Measurements from ENCODE around the gene TSPAN14. TPM values are rescaled to one million over a fixed set of nuclear protein-coding genes. Genes with fewer than 3 reads are reported as not detected.

The TSPAN14 gene
- total and polyA plus RNA-seq, 2 donors (not counting 1 experiment from before 2014, with no cell fraction given): 12.1 to 50.0 TPM

- H3K4me1 ChIP-seq (ENCODE audit: control insufficient read depth, extremely low read depth, insufficient read depth, low read length): peaks cover 3% of the 10 kb centered on the region
- no peaks in the 10 kb centered on the region for H4K20me1 ChIP-seq (ENCODE audit: control insufficient read depth, extremely low read depth, insufficient read depth, low read length)
- no peaks in the 10 kb centered on the region for H3K79me2 ChIP-seq (ENCODE audit: control insufficient read depth, insufficient read depth, low read length)
- H3K4me3 ChIP-seq (replicated peaks in 1 of 4; ENCODE audit: control extremely low read depth in 1 of 4, insufficient read depth in 1 of 4, low read depth in 3 of 4, low read length in 4 of 4): no peak overlapping the region
- TF ChIP-seq EZH2 (IDR thresholded peaks at IDR 0.05; ENCODE audit: low read length, missing control alignments) (no peak), CTCF (conservative IDR thresholded peaks at IDR 0.05 in 1 of 2, IDR thresholded peaks at IDR 0.05 in 1 of 2; ENCODE audit: low read depth in 1 of 2, low read length in 2 of 2) (no peak)
- no peaks in the 10 kb centered on the region for H3K9me3 ChIP-seq (ENCODE audit: control insufficient read depth, insufficient read depth, low read depth, low read length)
- H3K9ac ChIP-seq (ENCODE audit: insufficient read depth, low read length): no peak overlapping the region
- H3K36me3 ChIP-seq (ENCODE audit: control insufficient read depth, insufficient read depth, low read length): peaks cover 9% of the 10 kb centered on the region
- no peak overlapping the region for H2AFZ ChIP-seq (ENCODE audit: low read length)
- no peaks in the 10 kb centered on the region for H3K27me3 ChIP-seq (ENCODE audit: control insufficient read depth, insufficient read depth, low read length)
- no peak overlapping the region for H3K4me2 ChIP-seq (ENCODE audit: extremely low read depth, insufficient read depth, low read length)
- no peak overlapping the region for H3K27ac ChIP-seq (ENCODE audit: insufficient read depth, low read length)
- DNase-seq (ENCODE audit: low read depth in 2 of 2): no peak
Observed at GRCh38 chr10:80518143-80518806, 64.2 kb downstream of the TSPAN14 start.

DNA sequence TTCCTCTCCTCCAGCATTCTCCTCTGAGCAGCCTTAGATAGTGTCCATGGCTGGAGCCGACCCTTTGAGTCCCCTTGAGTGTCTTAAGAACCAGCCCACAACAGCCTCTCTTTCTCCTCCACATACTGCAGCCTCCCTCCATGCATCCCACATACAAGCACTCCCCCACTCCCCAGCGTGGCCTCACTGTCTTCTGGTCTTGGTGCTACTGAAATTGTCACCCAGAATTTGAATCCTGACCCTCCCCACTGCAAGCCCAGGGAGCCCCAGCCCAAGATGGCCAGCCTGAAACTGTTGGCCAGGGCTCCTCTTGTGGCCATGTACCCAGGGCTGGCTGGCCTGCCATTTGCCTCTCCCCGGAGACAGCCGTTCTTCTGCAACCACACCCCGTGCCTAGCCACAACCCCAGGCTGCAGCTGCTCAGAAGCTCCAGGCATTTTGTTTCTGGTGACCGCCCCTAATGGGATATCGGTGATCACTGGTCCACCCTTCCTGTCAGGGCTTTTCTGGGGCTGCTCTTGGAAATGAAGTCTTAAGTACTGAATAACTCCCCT is 64.8 kb downstream of the TSPAN14 start:
- Histone ChIP-seq H3K27me3 (ENCODE audit: control insufficient read depth, insufficient read depth, low read length) (no peaks in the 10 kb centered on the region), H3K36me3 (ENCODE audit: control insufficient read depth, insufficient read depth, low read length) (peaks cover 9% of the 10 kb centered on the region), H3K9me3 (ENCODE audit: control insufficient read depth, insufficient read depth, low read depth, low read length) (no peaks in the 10 kb centered on the region), H3K9ac (ENCODE audit: insufficient read depth, low read length) (no peak overlapping the region), H3K4me2 (ENCODE audit: extremely low read depth, insufficient read depth, low read length) (no peak overlapping the region), H4K20me1 (ENCODE audit: control insufficient read depth, extremely low read depth, insufficient read depth, low read length) (no peaks in the 10 kb centered on the region), H3K4me1 (ENCODE audit: control insufficient read depth, extremely low read depth, insufficient read depth, low read length) (peaks cover 3% of the 10 kb centered on the region), H3K79me2 (ENCODE audit: control insufficient read depth, insufficient read depth, low read length) (no peaks in the 10 kb centered on the region), H3K27ac (ENCODE audit: insufficient read depth, low read length) (no peak overlapping the region), H2AFZ (ENCODE audit: low read length) (no peak overlapping the region), H3K4me3 (replicated peaks in 1 of 4; ENCODE audit: control extremely low read depth in 1 of 4, insufficient read depth in 1 of 4, low read depth in 3 of 4, low read length in 4 of 4) (no peak overlapping the region)
- no peak for DNase-seq (ENCODE audit: low read depth in 2 of 2)
- TF ChIP-seq EZH2 (IDR thresholded peaks at IDR 0.05; ENCODE audit: low read length, missing control alignments): no peak
- no peak for TF ChIP-seq CTCF (conservative IDR thresholded peaks at IDR 0.05 in 1 of 2, IDR thresholded peaks at IDR 0.05 in 1 of 2; ENCODE audit: low read depth in 1 of 2, low read length in 2 of 2)

GRCh38 chr10:80519936-80520650 is 66.0 kb downstream of the TSPAN14 start:
- H3K27ac ChIP-seq (ENCODE audit: insufficient read depth, low read length): no peak overlapping the region

More at GRCh38 chr10:80519936-80520650, 66.0 kb downstream of the TSPAN14 start:
- Histone ChIP-seq H3K9me3 (ENCODE audit: control insufficient read depth, insufficient read depth, low read depth, low read length) (no peaks in the 10 kb centered on the region), H3K79me2 (ENCODE audit: control insufficient read depth, insufficient read depth, low read length) (no peaks in the 10 kb centered on the region), H2AFZ (ENCODE audit: low read length) (no peak overlapping the region), H3K9ac (ENCODE audit: insufficient read depth, low read length) (no peak overlapping the region), H3K4me2 (ENCODE audit: extremely low read depth, insufficient read depth, low read length) (no peak overlapping the region), H3K4me1 (ENCODE audit: control insufficient read depth, extremely low read depth, insufficient read depth, low read length) (peaks cover 3% of the 10 kb centered on the region), H4K20me1 (ENCODE audit: control insufficient read depth, extremely low read depth, insufficient read depth, low read length) (no peaks in the 10 kb centered on the region), H3K4me3 (replicated peaks in 1 of 4; ENCODE audit: control extremely low read depth in 1 of 4, insufficient read depth in 1 of 4, low read depth in 3 of 4, low read length in 4 of 4) (no peak overlapping the region), H3K27me3 (ENCODE audit: control insufficient read depth, insufficient read depth, low read length) (no peaks in the 10 kb centered on the region), H3K36me3 (ENCODE audit: control insufficient read depth, insufficient read depth, low read length) (peaks cover 7% of the 10 kb centered on the region)
- TF ChIP-seq CTCF (conservative IDR thresholded peaks at IDR 0.05 in 1 of 2, IDR thresholded peaks at IDR 0.05 in 1 of 2; ENCODE audit: low read depth in 1 of 2, low read length in 2 of 2) (no peak), EZH2 (IDR thresholded peaks at IDR 0.05; ENCODE audit: low read length, missing control alignments) (no peak)
- no peak for DNase-seq (ENCODE audit: low read depth in 2 of 2)
